Stimulated activated effector memory CD8-positive, alpha-beta T cell treated with anti-CD3 and anti-CD28 coated beads, Interleukin-12 subunit alpha, Interleukin-12 subunit beta, amount 100 ng/mL, for 72 hours (primary cell): ENCODE measurements around the gene ITGAE.
"Not testable (repeated sequence)": the region's sequence is repeated elsewhere in the genome, so short reads cannot be mapped to it uniquely, and the experiment has no call there.

Source experiments
- ATAC-seq: fragments of 150-1000 bp; cut with Tn5 transposase; 2 replicates; pipeline ENCODE4 v1.10.0; 2021
- DNase-seq, 2 donors: peaks; one replicate each; pipeline ENCODE4 v3.0.0; 2021 to 2022; ENCODE audit warnings: low spot score in 2 of 2
- H3K27ac Mint-ChIP-seq: one replicate; pipeline ENCODE4 v1.8.0; 2022; ENCODE audit warnings: mild to moderate bottlenecking, mixed read lengths
- H3K36me3 Mint-ChIP-seq: one replicate; pipeline ENCODE4 v1.8.0; 2022; ENCODE audit warnings: mild to moderate bottlenecking, mixed read lengths
- H3K4me1 Mint-ChIP-seq: one replicate; pipeline ENCODE4 v1.8.0; 2022; ENCODE audit warnings: mixed read lengths
- H3K4me3 Mint-ChIP-seq: one replicate; pipeline ENCODE4 v1.8.0; 2022; ENCODE audit warnings: mild to moderate bottlenecking, mixed read lengths
- H3K9me3 Mint-ChIP-seq: one replicate; pipeline ENCODE4 v1.8.0; 2022; ENCODE audit warnings: mixed read lengths

Gene ITGAE

GRCh38 chr17:3804503-3804931 is 3.5 kb upstream of the ITGAE start:
- Mint-ChIP-seq H3K4me1 (peaks cover 53% of the 10 kb centered on the region), H3K27ac (no peak overlapping the region), H3K4me3 (peak overlapping the region; percentile 26), H3K36me3 (peaks cover 43% of the 10 kb centered on the region), H3K9me3 (no peaks in the 10 kb centered on the region)
- DNase-seq (no peak), ATAC-seq (peak; percentile 97)

- ATAC-seq, result no peak
- H3K27ac Mint-ChIP-seq, result no peak overlapping the region
- no peak overlapping the region for H3K4me3 Mint-ChIP-seq
- peaks cover 39% of the 10 kb centered on the region for H3K36me3 Mint-ChIP-seq
- peaks cover 59% of the 10 kb centered on the region for H3K4me1 Mint-ChIP-seq
- H3K9me3 Mint-ChIP-seq, result no peaks in the 10 kb centered on the region
- no peak for DNase-seq
Observed at GRCh38 chr17:3803308-3803640, 2.3 kb upstream of the ITGAE start.

GRCh38 chr17:3802461-3803307 is 1.7 kb upstream of the ITGAE start:
- peaks cover 62% of the 10 kb centered on the region for H3K4me1 Mint-ChIP-seq

GRCh38 chr17:3801792-3802191 is 804 bp upstream of the ITGAE start:
- Mint-ChIP-seq H3K9me3 (no peaks in the 10 kb centered on the region), H3K36me3 (peaks cover 35% of the 10 kb centered on the region), H3K4me3 (no peak overlapping the region), H3K4me1 (peaks cover 69% of the 10 kb centered on the region), H3K27ac (no peak overlapping the region)
- ATAC-seq (no peak), DNase-seq (no peak)

More at GRCh38 chr17:3802461-3803307, 1.7 kb upstream of the ITGAE start:
- no peak overlapping the region for H3K4me3 Mint-ChIP-seq
- no peaks in the 10 kb centered on the region for H3K9me3 Mint-ChIP-seq
- DNase-seq (no peak), ATAC-seq (no peak)
- H3K36me3 Mint-ChIP-seq, result peaks cover 39% of the 10 kb centered on the region
- H3K27ac Mint-ChIP-seq, result no peak overlapping the region

GRCh38 chr17:3801347-3801746 is 359 bp upstream of the ITGAE start:
- DNase-seq, result no peak
- peaks cover 74% of the 10 kb centered on the region for H3K4me1 Mint-ChIP-seq
- ATAC-seq, result no peak
- H3K27ac Mint-ChIP-seq, result peak overlapping the region; percentile 88
- peaks cover 38% of the 10 kb centered on the region for H3K36me3 Mint-ChIP-seq
- peak overlapping the region; percentile 80 for H3K4me3 Mint-ChIP-seq
- no peaks in the 10 kb centered on the region for H3K9me3 Mint-ChIP-seq

- Mint-ChIP-seq H3K27ac (peak overlapping the region; percentile 89), H3K36me3 (peaks cover 48% of the 10 kb centered on the region), H3K4me1 (peaks cover 81% of the 10 kb centered on the region), H3K4me3 (peak overlapping the region; percentile 80), H3K9me3 (no peaks in the 10 kb centered on the region)
- DNase-seq, result no peak
- no peak for ATAC-seq
Observed at GRCh38 chr17:3799181-3799945, 1.6 kb downstream of the ITGAE start.

GRCh38 chr17:3798273-3799180 is 2.5 kb downstream of the ITGAE start:
- no peaks in the 10 kb centered on the region for H3K9me3 Mint-ChIP-seq
- H3K4me3 Mint-ChIP-seq, result peak overlapping the region; percentile 80
- H3K36me3 Mint-ChIP-seq, result peaks cover 47% of the 10 kb centered on the region
- ATAC-seq (no peak), DNase-seq (no peak)
- H3K4me1 Mint-ChIP-seq, result peaks cover 75% of the 10 kb centered on the region
- peak overlapping the region; percentile 89 for H3K27ac Mint-ChIP-seq

GRCh38 chr17:3796822-3797170 is 4.2 kb downstream of the ITGAE start:
- no peak for DNase-seq
- peak overlapping the region; percentile 80 for H3K4me3 Mint-ChIP-seq
- peak overlapping the region; percentile 97 for H3K27ac Mint-ChIP-seq
- H3K9me3 Mint-ChIP-seq, result no peaks in the 10 kb centered on the region
- ATAC-seq, result peak; percentile 38
- peaks cover 74% of the 10 kb centered on the region for H3K4me1 Mint-ChIP-seq
- H3K36me3 Mint-ChIP-seq, result peaks cover 51% of the 10 kb centered on the region

- H3K36me3 Mint-ChIP-seq, result peaks cover 56% of the 10 kb centered on the region
- ATAC-seq, result peak; percentile 88
- H3K4me1 Mint-ChIP-seq, result peaks cover 78% of the 10 kb centered on the region
- no peaks in the 10 kb centered on the region for H3K9me3 Mint-ChIP-seq
- peak; percentile 72 to 96 for DNase-seq
- peak overlapping the region; percentile 80 for H3K4me3 Mint-ChIP-seq
- H3K27ac Mint-ChIP-seq, result peak overlapping the region; percentile 97
Observed at GRCh38 chr17:3796110-3796821, 4.7 kb downstream of the ITGAE start.

GRCh38 chr17:3795390-3796102 is 5.4 kb downstream of the ITGAE start:
- peaks cover 59% of the 10 kb centered on the region for H3K36me3 Mint-ChIP-seq
- H3K4me1 Mint-ChIP-seq, result peaks cover 73% of the 10 kb centered on the region
- H3K27ac Mint-ChIP-seq, result peak overlapping the region; percentile 97
- peak overlapping the region; percentile 80 for H3K4me3 Mint-ChIP-seq
- ATAC-seq, result peak; percentile 44
- no peaks in the 10 kb centered on the region for H3K9me3 Mint-ChIP-seq
- DNase-seq, result no peak

GRCh38 chr17:3794557-3795389 is 6.2 kb downstream of the ITGAE start:
- H3K36me3 Mint-ChIP-seq, result peaks cover 67% of the 10 kb centered on the region
- peak overlapping the region; percentile 80 for H3K4me3 Mint-ChIP-seq
- peaks cover 77% of the 10 kb centered on the region for H3K4me1 Mint-ChIP-seq
- DNase-seq, result peak; percentile 58 to 88
- peak overlapping the region; percentile 97 for H3K27ac Mint-ChIP-seq
- no peaks in the 10 kb centered on the region for H3K9me3 Mint-ChIP-seq
- ATAC-seq, result peak; percentile 80

- Mint-ChIP-seq H3K4me3 (peak overlapping the region; percentile 80), H3K4me1 (peaks cover 81% of the 10 kb centered on the region), H3K27ac (peak overlapping the region; percentile 97), H3K36me3 (peaks cover 73% of the 10 kb centered on the region)
- DNase-seq, H3K9me3 Mint-ChIP-seq, ATAC-seq: not testable (repeated sequence)
Observed at GRCh38 chr17:3794152-3794551, 6.8 kb downstream of the ITGAE start.

- Mint-ChIP-seq H3K4me1 (peaks cover 77% of the 10 kb centered on the region), H3K36me3 (peaks cover 74% of the 10 kb centered on the region)
- not testable (repeated sequence) for H3K4me3 Mint-ChIP-seq, ATAC-seq, DNase-seq, H3K9me3 Mint-ChIP-seq, H3K27ac Mint-ChIP-seq
Observed at GRCh38 chr17:3793258-3793657, 7.7 kb downstream of the ITGAE start.
